ENCODE results near the gene THAP7. TPM values are rescaled to one million over a fixed set of nuclear protein-coding genes. Genes with fewer than 3 reads are reported as not detected.
A peak's percentile ranks its signal among the peaks of the same experiment; 100 is the strongest.

The THAP7 gene
- total RNA-seq, 1 donor from 2014 or later: 26.4 TPM

GRCh38 chr22:20965888-20966855 is 35.7 kb downstream of the THAP7 start:
- peaks cover 12% of the 10 kb centered on the region for H3K4me1 Mint-ChIP-seq (ENCODE audit: unreplicated experiment)
- H3K4me3 Mint-ChIP-seq: no peak overlapping the region
- H3K36me3 Mint-ChIP-seq: no peaks in the 10 kb centered on the region
- H3K27ac Mint-ChIP-seq: no peak overlapping the region
- H3K27me3 Mint-ChIP-seq: peaks cover 15% of the 10 kb centered on the region
- H3K9me3 Mint-ChIP-seq: no peaks in the 10 kb centered on the region
- DNase-seq (ENCODE audit: extremely low spot score, unreplicated experiment): no peak
- no peak for TF ChIP-seq CTCF (conservative IDR thresholded peaks at IDR 0.05)

DNA sequence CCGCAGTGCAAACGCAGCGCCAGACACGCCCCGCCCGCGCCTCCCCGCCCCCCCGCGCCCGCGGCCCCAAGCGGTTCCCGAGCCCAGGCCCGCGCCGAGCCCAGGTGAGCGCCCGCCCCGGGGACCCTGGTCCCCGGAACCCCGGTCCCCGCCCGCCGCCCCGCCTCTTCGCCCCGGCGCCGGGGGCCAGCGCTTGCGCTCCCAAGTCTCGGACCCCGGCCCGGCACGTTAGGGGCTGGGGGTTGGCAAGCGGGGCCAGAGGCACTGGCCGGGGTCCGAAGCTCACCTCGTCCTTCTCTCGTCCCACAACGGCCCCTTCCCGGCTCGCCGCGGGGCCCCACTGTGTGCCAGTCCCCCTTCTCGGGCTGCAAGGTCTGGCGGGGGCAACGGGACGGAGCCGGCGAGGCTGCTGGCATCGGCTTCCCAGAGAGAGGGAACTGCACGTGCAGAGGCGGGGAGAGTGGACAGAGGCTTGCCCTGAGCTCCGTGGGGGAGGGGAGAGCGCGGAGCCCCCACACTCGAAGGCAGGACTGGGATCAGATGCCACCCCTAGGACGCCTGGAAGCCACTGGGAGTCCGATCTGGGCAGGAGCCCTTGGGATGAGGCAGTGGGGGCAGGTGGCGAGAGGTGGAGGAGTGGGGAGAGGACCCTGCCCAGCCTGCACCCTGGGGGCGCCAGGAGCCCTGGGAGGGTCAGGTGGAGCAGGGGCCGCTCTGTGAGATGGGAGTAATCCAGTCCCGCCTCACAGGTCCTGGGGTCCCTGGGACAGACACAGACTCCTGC is 36.6 kb downstream of the THAP7 start:
- peaks cover 9% of the 10 kb centered on the region for H3K4me1 Mint-ChIP-seq (ENCODE audit: unreplicated experiment)
- no peak overlapping the region for H3K4me3 Mint-ChIP-seq
- DNase-seq (ENCODE audit: extremely low spot score, unreplicated experiment): no peak
- no peak for TF ChIP-seq CTCF (conservative IDR thresholded peaks at IDR 0.05)
- H3K9me3 Mint-ChIP-seq: no peaks in the 10 kb centered on the region
- H3K27ac Mint-ChIP-seq: no peak overlapping the region
- peaks cover 15% of the 10 kb centered on the region for H3K27me3 Mint-ChIP-seq
- H3K36me3 Mint-ChIP-seq: no peaks in the 10 kb centered on the region

DNA sequence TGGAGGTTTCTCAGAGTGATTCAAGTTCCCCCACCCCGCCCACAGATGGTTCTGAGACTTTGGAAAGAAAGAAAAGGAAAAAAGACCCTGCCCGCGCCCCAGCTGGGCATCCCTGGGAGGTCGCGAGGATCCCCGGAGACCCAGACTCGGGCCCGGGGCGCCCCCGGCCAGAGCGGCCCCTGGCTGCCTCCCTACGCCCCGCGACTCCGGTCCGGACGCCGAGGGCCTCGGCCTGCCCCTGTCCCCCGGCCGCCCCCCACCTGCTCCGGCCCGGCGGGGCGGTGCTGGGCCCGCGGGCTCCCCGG is 37.2 kb downstream of the THAP7 start:
- DNase-seq (ENCODE audit: extremely low spot score, unreplicated experiment): no peak
- H3K36me3 Mint-ChIP-seq: no peaks in the 10 kb centered on the region
- peak overlapping the region; percentile 83 for H3K4me3 Mint-ChIP-seq
- no peak for TF ChIP-seq CTCF (conservative IDR thresholded peaks at IDR 0.05)
- H3K27ac Mint-ChIP-seq: no peak overlapping the region
- H3K4me1 Mint-ChIP-seq (ENCODE audit: unreplicated experiment): peaks cover 9% of the 10 kb centered on the region
- no peaks in the 10 kb centered on the region for H3K9me3 Mint-ChIP-seq
- H3K27me3 Mint-ChIP-seq: peaks cover 15% of the 10 kb centered on the region

- Mint-ChIP-seq H3K27me3 (peaks cover 15% of the 10 kb centered on the region), H3K9me3 (no peaks in the 10 kb centered on the region)
Measured at GRCh38 chr22:20964090-20964798, 37.7 kb downstream of the THAP7 start.

More at GRCh38 chr22:20964090-20964798, 37.7 kb downstream of the THAP7 start:
- Mint-ChIP-seq H3K4me1 (ENCODE audit: unreplicated experiment) (peaks cover 9% of the 10 kb centered on the region), H3K4me3 (peak overlapping the region; percentile 83), H3K27ac (no peak overlapping the region), H3K36me3 (no peaks in the 10 kb centered on the region)
- DNase-seq (ENCODE audit: extremely low spot score, unreplicated experiment): no peak
- TF ChIP-seq CTCF (conservative IDR thresholded peaks at IDR 0.05): no peak

Measured in type B pancreatic cell (in vitro differentiated cells).